GM12878 (cell line): Measurements from ENCODE around the gene FAM72A. TPM values are rescaled to one million over a fixed set of nuclear protein-coding genes. Genes with fewer than 3 reads are reported as not detected.
A peak's percentile ranks its signal among the peaks of the same experiment; 100 is the strongest.
"Not testable (repeated sequence)": the region's sequence is repeated elsewhere in the genome, so short reads cannot be mapped to it uniquely, and the experiment has no call there.

ENCODE experiments used
- ATAC-seq: fragments of 200-7000 bp; cut with Tn5 transposase; 3 replicates; pipeline ENCODE4 v1.9.1; 2020; ENCODE audit warnings: mild to moderate bottlenecking, moderate library complexity
- BruUV-seq: library from RNA; stranded (reverse); fragments of 400-500 nt; replicated peaks from 2 replicates; lab custom pipeline; 2021; lab: Mats Ljungman, UMichigan
- CTCF ChIA-PET: fragments of 300-600 bp; sonication (Branson Sonifier 250); formaldehyde crosslinking; extraction: SDS; loops from one replicate; lab custom pipeline; 2021; ENCODE audit warnings: inconsistent platforms; lab: Yijun Ruan, JAX
- POLR2A ChIA-PET: fragments of 350-600 bp; formaldehyde crosslinking; extraction: SDS; loops from one replicate; lab custom pipeline; 2021; ENCODE audit warnings: inconsistent platforms; lab: Charles Lee
- RAD21 ChIA-PET: fragments of 300-600 bp; sonication (Branson Sonifier 250); formaldehyde crosslinking; loops from one replicate; lab custom pipeline; 2023; ENCODE audit warnings: antibody characterized with exemption; ENCODE audit not compliant: unreplicated experiment; lab: Charles Lee
- SMC1A ChIA-PET: fragments of 300-600 bp; sonication (Branson Sonifier 250); formaldehyde crosslinking; loops from one replicate; lab custom pipeline; 2023; ENCODE audit not compliant: unreplicated experiment, uncharacterized antibody; lab: Charles Lee
- DNase-seq: peaks from one replicate; pipeline ENCODE4 v3.0.0-alpha.2; 2011; ENCODE audit warnings: low read depth, low spot score
- FAIRE-seq: peaks from 3 replicates; lab custom pipeline; 2011; peaks lifted over from hg19 to GRCh38; lab: Jason Lieb, UNC
- H2AFZ ChIP-seq: 2 replicates; pipeline ENCODE4 v1.6.0; 2011; ENCODE audit warnings: low read depth, low read length, control low read depth; ENCODE audit not compliant: control insufficient read depth
- H3K27ac ChIP-seq: 2 replicates; pipeline ENCODE4 v1.5.1; 2011; ENCODE audit warnings: control low read depth; ENCODE audit not compliant: control insufficient read depth, insufficient read depth
- H3K27me3 ChIP-seq, 2 experiments: replicated peaks in 1 of 2; 2 replicates each; pipeline versions ENCODE4 v1.6.0 to v1.6.1; 2011; ENCODE audit warnings: low read length in 1 of 2; ENCODE audit not compliant: control insufficient read depth in 2 of 2, insufficient read depth in 2 of 2
- H3K36me3 ChIP-seq, 2 experiments: 2 replicates each; pipeline ENCODE4 v1.5.1; 2011; ENCODE audit warnings: low read length in 1 of 2; ENCODE audit not compliant: control insufficient read depth in 2 of 2, insufficient read depth in 2 of 2
- H3K4me1 ChIP-seq: 2 replicates; pipeline ENCODE4 v1.6.1; 2011; ENCODE audit warnings: mild to moderate bottlenecking, low read length, moderate library complexity, mixed read lengths; ENCODE audit not compliant: control insufficient read depth, insufficient read depth
- H3K4me2 ChIP-seq: 2 replicates; pipeline ENCODE4 v1.6.0; 2011; ENCODE audit warnings: control low read depth; ENCODE audit not compliant: control insufficient read depth, insufficient read depth
- H3K4me3 ChIP-seq: fragments of 200-600 bp; sonication (generic); 2 replicates; pipeline ENCODE4 v1.5.1; 2016
- H3K79me2 ChIP-seq: 2 replicates; pipeline ENCODE4 v1.6.0; 2011; ENCODE audit warnings: low read length; ENCODE audit not compliant: control insufficient read depth, insufficient read depth
- H3K9ac ChIP-seq: 2 replicates; pipeline ENCODE4 v1.8.0; 2011; ENCODE audit warnings: low read length, control low read depth, mixed read lengths; ENCODE audit not compliant: control insufficient read depth, insufficient read depth
- H3K9me3 ChIP-seq: replicated peaks from 3 replicates; pipeline ENCODE4 v1.5.1; 2011; ENCODE audit warnings: mild to moderate bottlenecking, low read length; ENCODE audit not compliant: control insufficient read depth, insufficient read depth
- H4K20me1 ChIP-seq: 2 replicates; pipeline ENCODE4 v1.6.0; 2011; ENCODE audit not compliant: control insufficient read depth, insufficient read depth
- WGBS: methylation state at CpG from one replicate; pipeline ENCODE4 v1.1.6; 2016; ENCODE audit warnings: low lambda C conversion rate; ENCODE audit not compliant: insufficient replicate concordance, insufficient coverage; ENCODE audit errors: missing lambda C conversion rate; 5-methylcytosine and 5-hydroxymethylcytosine counted together
- in situ Hi-C: fragments of 300-500 bp; cut with MboI; formaldehyde crosslinking; loops from 9 replicates; pipeline ENCODE4 v1.14.3; 2018; ENCODE audit warnings: mixed read lengths
- intact Hi-C: fragments of 100-400 bp; cut with micrococcal nuclease; formaldehyde crosslinking; loops from one replicate; pipeline ENCODE4 v1.14.2; 2022; ENCODE audit not compliant: unreplicated experiment
- polyA plus RNA-seq, 11 experiments: library from polyadenylated mRNA; depleted of rRNA in 4 of 11; unstranded in 6 of 11; stranded (reverse) in 5 of 11; fragments of >200 nt; fragmentation: Nextera tagmentation in 4 of 11; fragmentation: Illumina TruSeq in 1 of 11; extraction: Ambion mirVana in 4 of 11; extraction: Trizol in 1 of 11; gene quantifications; 1 replicate in 1 of 11; 2 replicates in 10 of 11; pipeline versions ENCODE4 v1.2.1 to v1.2.3, GENCODE V29; 2011 to 2016; ENCODE audit warnings: inconsistent platforms in 2 of 11, missing spikeins in 2 of 11, low read depth in 1 of 11
- total RNA-seq, 4 experiments: library from RNA; depleted of rRNA in 3 of 4; stranded (reverse); fragments of >200 nt in 3 of 4; fragmentation: Illumina TruSeq in 1 of 4; extraction: Trizol in 1 of 4; gene quantifications; 2 replicates each; pipeline versions ENCODE4 v1.2.1 to v1.2.3, GENCODE V29; 2013 to 2021

Gene FAM72A
- total and polyA plus RNA-seq, 10 of the 15 experiments (the other 5 are each of a cell fraction or from before 2014, with no cell fraction given) = 7.5 to 36.7 (median 18.6) TPM

DNA sequence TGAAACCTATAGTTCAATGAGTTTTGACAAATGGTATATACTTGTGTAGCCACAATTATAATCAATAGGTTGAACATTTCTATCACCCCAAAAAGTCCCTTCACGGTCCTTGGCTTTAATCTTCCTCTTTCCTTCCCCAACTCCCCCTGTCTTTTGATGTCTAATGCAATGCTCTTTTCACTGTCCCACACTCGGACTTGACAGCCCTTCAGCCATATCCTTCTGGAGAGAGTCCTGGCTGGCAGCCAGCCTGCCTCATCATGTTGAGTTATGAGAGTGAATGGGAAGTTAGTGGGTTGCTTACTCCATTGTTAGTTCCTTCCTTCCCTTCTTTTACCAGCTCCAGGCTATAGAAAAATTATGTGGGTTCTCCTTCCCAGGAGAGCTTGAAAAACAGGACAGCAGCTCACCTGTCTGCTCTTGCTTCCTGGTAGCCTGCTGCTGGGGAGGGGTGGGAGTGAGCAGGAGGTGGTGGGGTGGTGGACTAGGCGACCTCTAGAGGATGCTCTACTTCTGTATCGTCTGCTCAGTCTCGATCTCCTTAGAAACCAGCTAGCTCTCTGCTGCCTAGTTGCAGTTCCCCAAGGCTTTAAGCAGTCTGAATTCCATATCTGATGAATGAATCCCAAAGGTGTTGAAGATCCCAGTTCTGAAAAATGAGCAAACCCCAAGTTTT lies 30.5 kb upstream of the FAM72A start:
- in situ Hi-C loops, DNase-seq, intact Hi-C loops, H3K36me3 ChIP-seq, H3K4me2 ChIP-seq, H3K27ac ChIP-seq, POLR2A ChIA-PET, H3K4me3 ChIP-seq, SMC1A ChIA-PET, H2AFZ ChIP-seq, RAD21 ChIA-PET, H4K20me1 ChIP-seq, H3K27me3 ChIP-seq, H3K9me3 ChIP-seq, CTCF ChIA-PET, H3K79me2 ChIP-seq, FAIRE-seq, H3K4me1 ChIP-seq, H3K9ac ChIP-seq, BruUV-seq: not testable (repeated sequence)
- peak; percentile 95 for ATAC-seq
- WGBS = 67% methylated on average over 1 of the region's 5 CpGs

DNA sequence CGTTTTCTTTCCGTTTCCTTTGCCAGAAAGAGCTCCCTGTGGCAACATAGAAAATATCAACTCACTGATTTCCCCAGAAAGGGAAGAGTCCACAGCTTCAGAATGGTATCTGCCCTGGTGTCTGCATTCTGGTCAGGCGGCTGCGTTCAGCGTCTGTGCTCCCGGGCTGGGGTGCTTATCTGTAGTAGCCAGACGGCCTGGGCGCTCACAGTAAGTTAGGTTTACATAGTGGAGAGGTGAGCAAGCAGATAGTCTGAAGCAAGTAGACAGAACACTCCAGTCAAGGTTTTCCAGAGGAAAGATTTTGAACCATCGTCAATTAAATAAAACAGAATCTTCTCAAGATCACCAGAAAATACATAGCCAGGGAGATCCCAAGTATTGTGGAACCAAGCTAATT lies 29.4 kb upstream of the FAM72A start:
- in situ Hi-C loops, H3K9me3 ChIP-seq, H2AFZ ChIP-seq, SMC1A ChIA-PET, H3K4me1 ChIP-seq, FAIRE-seq, CTCF ChIA-PET, BruUV-seq, RAD21 ChIA-PET, H3K36me3 ChIP-seq, ATAC-seq, H4K20me1 ChIP-seq, H3K79me2 ChIP-seq, DNase-seq, intact Hi-C loops, H3K27me3 ChIP-seq, H3K4me3 ChIP-seq, H3K4me2 ChIP-seq, H3K27ac ChIP-seq, H3K9ac ChIP-seq, POLR2A ChIA-PET: not testable (repeated sequence)
- WGBS = 95% methylated on average over 8 of the region's 9 CpGs

DNA sequence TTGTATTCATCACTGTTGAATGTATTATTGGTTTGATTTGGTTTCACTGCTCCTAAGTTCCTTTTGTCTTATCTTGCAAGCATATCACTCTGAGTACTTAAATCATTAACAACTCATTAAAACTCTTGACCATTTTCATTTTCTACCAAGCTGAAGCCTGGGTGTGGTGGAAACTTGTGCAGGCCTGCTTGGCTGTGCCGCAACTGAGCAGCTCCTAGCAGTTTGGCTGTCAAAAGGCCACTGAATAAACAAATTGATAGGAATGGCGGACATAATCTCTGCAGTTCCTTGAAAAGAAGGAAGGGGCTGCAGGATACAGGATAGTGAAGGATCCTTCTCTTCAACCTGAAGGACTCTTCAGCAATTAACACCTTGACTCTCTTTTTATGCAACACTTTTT lies 26.6 kb upstream of the FAM72A start:
- POLR2A ChIA-PET, FAIRE-seq, H3K4me3 ChIP-seq, CTCF ChIA-PET, H2AFZ ChIP-seq, H3K9ac ChIP-seq, H3K27ac ChIP-seq, H3K79me2 ChIP-seq, SMC1A ChIA-PET, BruUV-seq, H4K20me1 ChIP-seq, H3K4me2 ChIP-seq, DNase-seq, RAD21 ChIA-PET, H3K4me1 ChIP-seq, H3K36me3 ChIP-seq, H3K9me3 ChIP-seq, ATAC-seq, in situ Hi-C loops, intact Hi-C loops, H3K27me3 ChIP-seq: not testable (repeated sequence)
- WGBS = 81% methylated on average over 2 of the region's 2 CpGs

DNA sequence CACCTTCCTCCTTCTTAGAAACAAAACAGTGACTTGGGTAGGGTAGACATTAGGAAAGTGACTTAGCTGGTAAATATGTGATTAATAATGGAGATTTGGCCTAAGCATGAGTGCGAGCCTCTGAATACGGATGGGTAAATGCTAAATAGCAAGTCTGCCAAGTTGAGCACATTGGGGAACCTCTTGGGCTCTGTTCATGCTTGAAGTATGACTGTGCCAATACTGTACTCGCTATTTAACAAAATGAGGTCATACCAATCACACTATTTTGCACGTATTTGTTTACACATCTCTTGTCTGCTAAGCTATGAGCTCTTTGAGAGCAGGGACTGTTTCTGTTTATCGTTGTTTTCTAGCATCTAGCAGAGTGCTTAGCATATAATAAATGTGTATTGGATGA lies 24.2 kb upstream of the FAM72A start:
- BruUV-seq, RAD21 ChIA-PET, H3K9ac ChIP-seq, intact Hi-C loops, H3K4me1 ChIP-seq, DNase-seq, FAIRE-seq, H3K27me3 ChIP-seq, H3K4me2 ChIP-seq, H3K79me2 ChIP-seq, H3K9me3 ChIP-seq, in situ Hi-C loops, H3K4me3 ChIP-seq, ATAC-seq, H4K20me1 ChIP-seq, H3K36me3 ChIP-seq, POLR2A ChIA-PET, H3K27ac ChIP-seq, CTCF ChIA-PET, SMC1A ChIA-PET, H2AFZ ChIP-seq: not testable (repeated sequence)
- WGBS = 94% methylated on average over 2 of the region's 5 CpGs
